Uterine smooth muscle cell (primary cell): ENCODE measurements around the gene PACRG. TPM values are rescaled to one million over a fixed set of nuclear protein-coding genes. Genes with fewer than 3 reads are reported as not detected.

ENCODE experiments used
- total RNA-seq: library from RNA; depleted of rRNA; stranded (reverse); fragments of >200 nt; gene quantifications from 2 replicates; pipeline ENCODE4 v1.2.3, GENCODE V29; 2014

Gene PACRG
- 0.25 and 0.33 TPM in 2 replicates for total RNA-seq

GRCh38 chr6:162727322-162728182 is at the start of gene PACRG, which contains the start of gene PRKN:
PACRG (plus strand) TSS chr6:162727974.
PRKN (minus strand) TSS chr6:162727766.

Other genes starting within 250 kb of the PACRG start
- gene PRKN, start 208 bp upstream of the PACRG start, total RNA-seq: 2.9 and 3.4 TPM in 2 replicates